MCF 10A (cell line): ENCODE data around the gene PCK2. TPM values are rescaled to one million over a fixed set of nuclear protein-coding genes. Genes with fewer than 3 reads are reported as not detected.

Experiments used
- BruUV-seq: library from RNA; stranded (reverse); fragments of 400-500 nt; replicated peaks from 2 replicates; lab custom pipeline; 2021; lab: Mats Ljungman, UMichigan
- CTCF ChIA-PET: fragments of 300-600 bp; sonication (Branson Sonifier 250); formaldehyde crosslinking; extraction: SDS; loops from one replicate; lab custom pipeline; 2021; ENCODE audit warnings: antibody characterized with exemption, inconsistent platforms; lab: Yijun Ruan, JAX
- POLR2A ChIA-PET: fragments of 300-600, 350-650 bp; sonication (Branson Sonifier 250); formaldehyde crosslinking; extraction: SDS; loops from one replicate; lab custom pipeline; 2020; ENCODE audit warnings: antibody characterized with exemption, inconsistent platforms; lab: Yijun Ruan, JAX
- DNase-seq: peaks from one replicate; pipeline ENCODE4 v3.0.0-alpha.2; 2018; ENCODE audit not compliant: unreplicated experiment
- H3K27ac Mint-ChIP-seq: one replicate; pipeline ENCODE4 v1.8.0; 2022; ENCODE audit warnings: mild to moderate bottlenecking, low read depth, mixed read lengths; ENCODE audit not compliant: unreplicated experiment
- H3K27me3 Mint-ChIP-seq: one replicate; pipeline ENCODE4 v1.8.0; 2022; ENCODE audit warnings: mixed read lengths; ENCODE audit not compliant: insufficient read depth, unreplicated experiment
- H3K36me3 Mint-ChIP-seq: one replicate; pipeline ENCODE4 v1.8.0; 2022; ENCODE audit warnings: mild to moderate bottlenecking, moderate library complexity, mixed read lengths; ENCODE audit not compliant: insufficient read depth, unreplicated experiment
- H3K4me1 Mint-ChIP-seq: one replicate; pipeline ENCODE4 v1.8.0; 2022; ENCODE audit warnings: mixed read lengths; ENCODE audit not compliant: insufficient read depth, unreplicated experiment
- H3K4me3 Mint-ChIP-seq: one replicate; pipeline ENCODE4 v1.8.0; 2022; ENCODE audit warnings: mild to moderate bottlenecking, moderate library complexity, mixed read lengths; ENCODE audit not compliant: unreplicated experiment
- H3K9me3 Mint-ChIP-seq: one replicate; pipeline ENCODE4 v1.8.0; 2022; ENCODE audit warnings: mixed read lengths; ENCODE audit not compliant: unreplicated experiment
- intact Hi-C: fragments of 100-400 bp; cut with micrococcal nuclease; formaldehyde crosslinking; loops from 2 replicates; pipeline ENCODE4 v1.14.1; 2022
- total RNA-seq: library from RNA; stranded (reverse); gene quantifications from 2 replicates; pipeline ENCODE4 v1.2.3, GENCODE V29; 2022
- TF ChIP-seq, protein P1 (sequence below): fragments of 200-600 bp; IDR thresholded peaks from one replicate; pipeline ENCODE4 v1.8.0; 2022; ENCODE audit warnings: antibody characterized with exemption, mild to moderate bottlenecking; ENCODE audit not compliant: unreplicated experiment

Gene PCK2
- total RNA-seq, 1 experiment from 2014 or later: 112 TPM

DNA sequence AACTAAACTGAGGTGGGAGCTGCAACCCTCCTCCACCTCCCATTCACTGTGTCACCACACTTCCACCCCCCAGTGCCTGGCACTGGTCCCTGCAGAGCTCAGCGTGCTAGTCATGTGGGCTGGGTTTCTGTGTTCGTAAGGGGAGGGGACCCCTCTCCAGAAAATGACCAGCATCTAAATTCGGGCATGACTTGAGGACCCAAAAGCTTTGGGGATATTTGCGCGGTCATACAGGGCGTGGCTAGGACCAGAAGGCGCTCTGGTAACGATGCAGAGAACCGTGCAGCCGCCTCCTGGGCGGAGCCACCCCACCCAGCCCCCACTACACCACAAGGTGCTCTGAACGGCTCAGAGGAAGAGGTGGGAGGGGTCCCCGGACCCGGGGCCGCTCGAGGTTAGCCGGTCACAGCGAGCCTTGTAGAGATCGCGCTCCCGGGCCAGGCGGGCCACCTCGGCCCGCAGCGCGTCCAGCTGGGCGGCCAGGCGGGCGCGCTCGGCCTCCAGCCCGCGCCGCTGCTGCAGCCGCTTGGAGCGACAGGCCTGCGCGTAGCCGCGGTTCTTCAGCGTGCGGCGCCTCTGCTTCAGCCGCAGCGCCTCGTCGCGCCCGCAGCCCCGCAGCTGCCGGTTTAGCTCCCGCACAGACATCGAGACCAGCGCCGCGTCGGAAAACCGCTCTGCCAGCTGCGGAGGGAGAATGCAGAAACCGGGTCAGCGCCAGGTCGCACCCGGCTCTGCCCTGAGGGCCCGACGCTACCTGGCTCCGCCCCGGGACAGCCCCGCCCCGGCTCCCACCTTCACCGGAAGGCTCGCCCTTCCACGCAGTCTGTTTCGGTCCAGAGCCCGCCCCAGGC, 13.0 kb upstream of the PCK2 start:
- no TSS peak for BruUV-seq
- CTCF ChIA-PET: interaction anchor here (0.6 to 4.5 kb wide), 14 partner anchors 10 to 1637 kb away, joined by 3 to 58 read pairs (median 4); partner anchors contain the start of gene PCK2
- Mint-ChIP-seq H3K4me1 (no peaks in the 10 kb centered on the region), H3K36me3 (no peaks in the 10 kb centered on the region), H3K27ac (no peak overlapping the region), H3K9me3 (no peaks in the 10 kb centered on the region), H3K4me3 (peak overlapping the region; percentile 74), H3K27me3 (peaks cover 25% of the 10 kb centered on the region)
- intact Hi-C loops: loop anchor here (2.0 kb wide), 1 partner anchor 28 kb away; the partner anchor contains the start of gene CARMIL3
- DNase-seq: peak; percentile 29
- POLR2A ChIA-PET: interaction anchor here (0.6 to 1.4 kb wide), 9 partner anchors 13 to 162 kb away, joined by 3 to 6 read pairs (median 3); partner anchors contain the start of genes CARMIL3, EMC9, MDP1 and PCK2
- TF ChIP-seq, protein P1, sequence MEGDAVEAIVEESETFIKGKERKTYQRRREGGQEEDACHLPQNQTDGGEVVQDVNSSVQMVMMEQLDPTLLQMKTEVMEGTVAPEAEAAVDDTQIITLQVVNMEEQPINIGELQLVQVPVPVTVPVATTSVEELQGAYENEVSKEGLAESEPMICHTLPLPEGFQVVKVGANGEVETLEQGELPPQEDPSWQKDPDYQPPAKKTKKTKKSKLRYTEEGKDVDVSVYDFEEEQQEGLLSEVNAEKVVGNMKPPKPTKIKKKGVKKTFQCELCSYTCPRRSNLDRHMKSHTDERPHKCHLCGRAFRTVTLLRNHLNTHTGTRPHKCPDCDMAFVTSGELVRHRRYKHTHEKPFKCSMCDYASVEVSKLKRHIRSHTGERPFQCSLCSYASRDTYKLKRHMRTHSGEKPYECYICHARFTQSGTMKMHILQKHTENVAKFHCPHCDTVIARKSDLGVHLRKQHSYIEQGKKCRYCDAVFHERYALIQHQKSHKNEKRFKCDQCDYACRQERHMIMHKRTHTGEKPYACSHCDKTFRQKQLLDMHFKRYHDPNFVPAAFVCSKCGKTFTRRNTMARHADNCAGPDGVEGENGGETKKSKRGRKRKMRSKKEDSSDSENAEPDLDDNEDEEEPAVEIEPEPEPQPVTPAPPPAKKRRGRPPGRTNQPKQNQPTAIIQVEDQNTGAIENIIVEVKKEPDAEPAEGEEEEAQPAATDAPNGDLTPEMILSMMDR: no peak

DNA sequence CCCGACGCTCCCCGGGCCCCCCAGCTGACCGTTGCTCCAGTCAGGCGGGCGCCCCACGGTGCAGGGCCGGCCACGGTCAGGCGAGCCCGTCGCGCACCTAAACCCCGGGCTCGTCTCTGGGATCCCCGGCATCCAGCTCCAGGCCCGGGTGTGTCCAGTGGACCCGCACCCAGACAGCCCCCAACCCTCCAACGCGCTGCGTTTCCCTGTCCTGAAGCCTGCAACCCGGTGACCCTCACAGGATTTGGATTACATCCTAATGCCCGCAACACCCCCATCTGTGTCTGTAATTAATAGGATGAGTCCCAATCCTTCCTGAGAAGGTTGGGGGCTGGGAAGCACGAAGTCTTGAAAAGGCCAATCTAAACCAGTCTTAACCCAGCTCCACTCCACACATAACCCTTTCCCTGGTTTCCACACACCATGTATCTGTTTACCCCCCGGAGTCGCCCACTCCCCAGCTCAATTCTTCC, 12.3 kb upstream of the PCK2 start:
- BruUV-seq: no TSS peak
- no peak for DNase-seq
- Mint-ChIP-seq H3K9me3 (no peaks in the 10 kb centered on the region), H3K4me3 (peak overlapping the region; percentile 74), H3K36me3 (no peaks in the 10 kb centered on the region), H3K4me1 (no peaks in the 10 kb centered on the region), H3K27ac (no peak overlapping the region), H3K27me3 (peaks cover 25% of the 10 kb centered on the region)
- intact Hi-C loops: loop anchor here (2.0 kb wide), 1 partner anchor 29 kb away; the partner anchor contains the start of gene CARMIL3
- ChIA-PET CTCF (interaction anchor here (0.6 to 4.5 kb wide), 11 partner anchors 10 to 519 kb away, joined by 3 to 58 read pairs (median 4); partner anchors contain the start of gene PCK2), POLR2A (interaction anchor here (0.8 to 1.4 kb wide), 7 partner anchors 12 to 161 kb away, joined by 3 to 6 read pairs (median 3); partner anchors contain the start of genes CARMIL3, MDP1, PCK2 and TINF2)
- TF ChIP-seq, protein P1: no peak

DNA sequence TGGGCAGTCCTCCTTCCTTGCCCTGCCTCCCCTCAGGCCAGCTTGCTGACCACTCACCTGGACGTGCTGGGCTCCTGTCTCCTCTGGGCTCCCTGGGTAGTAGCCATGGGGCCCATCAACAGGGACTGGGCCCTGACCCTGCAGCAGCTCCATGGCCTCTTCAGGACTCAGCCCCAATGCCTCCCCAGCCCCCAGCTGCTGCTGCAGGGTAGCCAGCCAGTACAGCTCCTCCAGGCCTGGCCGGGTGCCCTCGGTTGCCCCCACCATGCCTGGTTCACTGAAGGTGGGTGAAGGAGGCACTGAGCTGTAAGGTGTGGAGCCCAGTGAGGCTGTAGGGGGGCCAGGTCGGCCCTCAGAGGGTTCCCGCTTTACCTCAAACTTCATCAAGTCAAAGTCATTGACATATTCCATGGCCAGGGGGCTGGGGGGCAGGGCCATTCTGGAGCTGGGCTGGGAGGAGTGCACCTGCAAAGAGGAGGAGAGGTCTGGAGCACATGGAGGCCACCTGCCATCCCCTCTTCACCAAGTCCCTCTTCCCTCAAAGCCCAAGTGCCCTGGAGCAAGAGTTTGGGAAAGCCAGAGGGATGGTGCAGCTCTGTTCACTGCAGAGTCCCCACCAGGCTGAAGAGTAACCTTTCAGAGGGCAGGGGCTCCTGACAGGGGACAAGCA, 11.6 kb upstream of the PCK2 start:
- ChIA-PET CTCF (interaction anchor here (0.6 to 4.5 kb wide), 7 partner anchors 9 to 45 kb away, joined by 3 to 58 read pairs (median 3); no protein-coding TSS in a partner anchor), POLR2A (interaction anchor here (0.5 to 1.0 kb wide), 4 partner anchors 24 to 901 kb away, joined by 3 read pairs; no protein-coding TSS in a partner anchor)
- no peak for DNase-seq
- H3K4me1 Mint-ChIP-seq: no peaks in the 10 kb centered on the region
- peaks cover 25% of the 10 kb centered on the region for H3K27me3 Mint-ChIP-seq
- no peaks in the 10 kb centered on the region for H3K9me3 Mint-ChIP-seq
- TF ChIP-seq, protein P1: no peak
- no TSS peak for BruUV-seq
- H3K27ac Mint-ChIP-seq: no peak overlapping the region
- intact Hi-C loops: no loop called here
- peaks cover 2% of the 10 kb centered on the region for H3K36me3 Mint-ChIP-seq
- peak overlapping the region; percentile 74 for H3K4me3 Mint-ChIP-seq
